ENCODE results near the gene NHEJ1. TPM values are rescaled to one million over a fixed set of nuclear protein-coding genes. Genes with fewer than 3 reads are reported as not detected.

NHEJ1 gene
- total and polyA plus RNA-seq, 2 of the 13 experiments (the other 11 are each of a cell fraction or from before 2014, with no cell fraction given): 30.0 to 30.7 TPM

GRCh38 chr2:219206328-219207133, 45.9 kb upstream of the NHEJ1 start, which contains the start of gene ZFAND2B (continued):
- 0 out of 2 replicates have a peak, but pooled peaks have one; percentile 30 for TF ChIP-seq ZNF503 (CRISPR knock-in tag; IDR thresholded peaks at IDR 0.05)
- peak; percentile 85 for TF ChIP-seq ZNF124 (CRISPR knock-in tag; IDR thresholded peaks at IDR 0.05)
- TF ChIP-seq MTF1 (CRISPR knock-in tag; IDR thresholded peaks at IDR 0.05): no peak; the same call in 1 of the 2 replicates
- TF ChIP-seq PAWR (CRISPR knock-in tag; IDR thresholded peaks at IDR 0.05; ENCODE audit: borderline replicate concordance): no peak
- TF ChIP-seq KDM1A (CRISPR knock-in tag; IDR thresholded peaks at IDR 0.05): no peak
- TF ChIP-seq SMC3 (IDR thresholded peaks at IDR 0.05; ENCODE audit: low read length): no peak
- no peak for TF ChIP-seq ZNF367 (CRISPR knock-in tag; IDR thresholded peaks at IDR 0.05; ENCODE audit: borderline replicate concordance)
- TF ChIP-seq KLF9 (CRISPR knock-in tag; IDR thresholded peaks at IDR 0.05; ENCODE audit: low read depth): no peak
- no peak for TF ChIP-seq NR3C1 (CRISPR knock-in tag; IDR thresholded peaks at IDR 0.05)
- TF ChIP-seq ATF1 (CRISPR knock-in tag; IDR thresholded peaks at IDR 0.05): no peak
- peak in 1 of 2 experiments; percentile 4; a peak in 1 of 4 replicates for TF ChIP-seq EP300 (IDR thresholded peaks at IDR 0.05; ENCODE audit: low read depth in 2 of 2, low read length in 2 of 2)
- peak; percentile 42; the same call in 1 of the 2 replicates for TF ChIP-seq EP300 (CRISPR knock-in tag; IDR thresholded peaks at IDR 0.05; ENCODE audit: borderline replicate concordance)
- no peak for TF ChIP-seq ZNF274 (CRISPR knock-in tag; IDR thresholded peaks at IDR 0.05)
- 0 out of 2 replicates have a peak, but pooled peaks have one; percentile 78 for TF ChIP-seq ZNF383 (CRISPR knock-in tag; IDR thresholded peaks at IDR 0.05; ENCODE audit: borderline replicate concordance)
- TF ChIP-seq ZC3H13 (CRISPR knock-in tag; IDR thresholded peaks at IDR 0.05): peak; percentile 82
- no peak for TF ChIP-seq JARID2 (CRISPR knock-in tag; IDR thresholded peaks at IDR 0.05; ENCODE audit: insufficient replicate concordance)
- TF ChIP-seq ZSCAN12 (CRISPR knock-in tag; IDR thresholded peaks at IDR 0.05): no peak
- peak; percentile 48; the same call in 1 of the 2 replicates for TF ChIP-seq SP2 (CRISPR knock-in tag; IDR thresholded peaks at IDR 0.05)
- no peak for TF ChIP-seq NFIC (IDR thresholded peaks at IDR 0.05; ENCODE audit: low read length)
- no peak; the same call in 1 of the 2 replicates for TF ChIP-seq TGIF2 (CRISPR knock-in tag; IDR thresholded peaks at IDR 0.05)
- no peak; the same call in 1 of the 2 replicates for TF ChIP-seq FOXK1 (CRISPR knock-in tag; IDR thresholded peaks at IDR 0.05; ENCODE audit: borderline replicate concordance, low read depth)
- TF ChIP-seq ZFP36L1 (CRISPR knock-in tag; IDR thresholded peaks at IDR 0.05): no peak
- no peak for TF ChIP-seq ZNF605 (CRISPR knock-in tag; IDR thresholded peaks at IDR 0.05)
- no peak; the same call in 1 of the 2 replicates for TF ChIP-seq ZNF276 (CRISPR knock-in tag; IDR thresholded peaks at IDR 0.05; ENCODE audit: low read depth)
- TF ChIP-seq HINFP (CRISPR knock-in tag; IDR thresholded peaks at IDR 0.05; ENCODE audit: low read depth): peak; percentile 73; the same call in 1 of the 2 replicates
- no peak for TF ChIP-seq FOXJ3 (CRISPR knock-in tag; IDR thresholded peaks at IDR 0.05; ENCODE audit: borderline replicate concordance)
- peak; percentile 13; the same call in 1 of the 2 replicates for TF ChIP-seq ETV5 (CRISPR knock-in tag; IDR thresholded peaks at IDR 0.05; ENCODE audit: borderline replicate concordance)

All from HepG2 (cell line).